Gastroesophageal sphincter (tissue), 4 donors: ENCODE data around the gene SLC22A15. TPM values are rescaled to one million over a fixed set of nuclear protein-coding genes. Genes with fewer than 3 reads are reported as not detected.
A peak's percentile ranks its signal among the peaks of the same experiment; 100 is the strongest.

Experiments used
- ATAC-seq: fragments of 150-250 bp; one replicate; pipeline ENCODE4 v1.9.1; 2016; ENCODE audit warnings: mild to moderate bottlenecking, moderate library complexity
- H3K27ac ChIP-seq, 4 donors: fragments of 200-600 bp; sonication (generic) in 3 of 4; 1 replicate in 3 of 4; 2 replicates in 1 of 4; pipeline ENCODE4 v1.5.1; 2016 to 2019
- H3K27me3 ChIP-seq: fragments of 200-600 bp; sonication (generic); one replicate; pipeline ENCODE4 v1.5.1; 2019
- H3K36me3 ChIP-seq, 2 donors: fragments of 200-600 bp; sonication (generic); one replicate each; pipeline ENCODE4 v1.5.1; 2019; ENCODE audit warnings: control low read depth in 1 of 2
- H3K4me1 ChIP-seq, 3 donors: fragments of 200-600 bp; sonication (generic); 1 replicate in 2 of 3; 2 replicates in 1 of 3; pipeline ENCODE4 v1.5.1; 2016 to 2019; ENCODE audit warnings: control low read depth in 2 of 3
- H3K4me3 ChIP-seq, 2 donors: fragments of 200-600 bp; sonication (generic); one replicate each; pipeline ENCODE4 v1.5.1; 2019; ENCODE audit warnings: mild to moderate bottlenecking in 1 of 2, moderate library complexity in 1 of 2
- H3K9me3 ChIP-seq, 3 donors: fragments of 200-600 bp; sonication (generic); one replicate each; pipeline ENCODE4 v1.5.1; 2017 to 2019; ENCODE audit warnings: control low read depth in 2 of 3
- CTCF ChIP-seq, 4 experiments: fragments of 200-600 bp in 2 of 4; fragments of 450-650 bp in 2 of 4; sonication (generic) in 1 of 4; IDR thresholded peaks; one replicate each; pipeline ENCODE4 v1.5.1; 2017 to 2019; ENCODE audit warnings: antibody characterized with exemption in 4 of 4, mild to moderate bottlenecking in 2 of 4, moderate library complexity in 2 of 4
- EP300 ChIP-seq: sonication (generic); formaldehyde crosslinking; IDR thresholded peaks from one replicate; pipeline ENCODE4 v1.6.1; 2017; ENCODE audit warnings: antibody characterized with exemption, mild to moderate bottlenecking
- POLR2A ChIP-seq, 2 donors: fragments of 450-650 bp; IDR thresholded peaks; one replicate each; pipeline ENCODE4 v1.6.1; 2017; ENCODE audit warnings: antibody characterized with exemption in 2 of 2, mild to moderate bottlenecking in 2 of 2, moderate library complexity in 1 of 2
- POLR2AphosphoS5 ChIP-seq: sonication (generic); formaldehyde crosslinking; IDR thresholded peaks from one replicate; pipeline ENCODE4 v1.6.1; 2017; ENCODE audit warnings: antibody characterized with exemption
- WGBS, 2 donors: methylation state at CpG; one replicate each; pipeline ENCODE4 v1.1.5; 2018; ENCODE audit warnings: low coverage in 1 of 2; 5-methylcytosine and 5-hydroxymethylcytosine counted together
- total RNA-seq, 4 donors: library from RNA; depleted of rRNA; stranded (reverse); fragments of >200 nt; gene quantifications; one replicate each; pipeline ENCODE4 v1.1.0, GENCODE V29; 2016

SLC22A15 gene
- total RNA-seq, 4 donors from 2014 or later, result 2.3 to 6.5 (median 4.1) TPM

GRCh38 chr1:115973154-115973553 lies 3.2 kb upstream of the SLC22A15 start:
- Histone ChIP-seq H3K9me3 (no peaks in the 10 kb centered on the region), H3K27ac (no peak overlapping the region), H3K4me1 (peaks cover 0 to 16% (median 0%) of the 10 kb centered on the region in 3 donors), H3K36me3 (no peaks in the 10 kb centered on the region), H3K4me3 (no peak overlapping the region), H3K27me3 (peaks cover 29% of the 10 kb centered on the region)
- WGBS, 2 donors, result 89 to 100% methylated on average over 1 of the region's 1 CpG
- ATAC-seq, result no peak
- TF ChIP-seq POLR2A (IDR thresholded peaks at IDR 0.05), result no peak
- no peak for TF ChIP-seq EP300
- TF ChIP-seq CTCF (IDR thresholded peaks at IDR 0.05), result no peak
- TF ChIP-seq POLR2AphosphoS5, result no peak

DNA sequence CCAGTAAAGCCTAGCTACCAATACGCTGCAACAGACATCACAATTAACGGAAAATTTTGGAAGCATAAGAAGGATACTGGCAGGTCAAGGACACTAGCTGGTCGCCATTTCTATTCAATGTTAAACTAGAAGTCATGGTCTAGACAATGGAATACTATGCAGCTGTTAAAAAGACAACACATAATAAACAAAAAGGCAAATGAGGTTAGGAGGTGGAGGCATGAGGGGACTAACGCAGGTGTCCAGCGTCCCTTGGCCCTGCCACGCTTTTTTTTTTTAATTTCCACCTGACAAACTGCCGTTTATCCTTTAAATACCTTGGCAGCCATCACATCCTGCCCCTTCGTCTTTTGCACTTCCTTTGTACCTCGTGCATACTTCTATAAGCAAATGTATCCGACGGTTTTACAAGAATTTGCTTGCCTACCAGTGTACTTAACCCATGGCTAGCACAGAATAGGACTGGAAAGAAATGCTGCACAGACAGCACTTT lies 698 bp upstream of the SLC22A15 start:
- peaks cover 0 to 16% (median 0%) of the 10 kb centered on the region in 3 donors for H3K4me1 ChIP-seq
- H3K9me3 ChIP-seq, result no peaks in the 10 kb centered on the region
- no peaks in the 10 kb centered on the region for H3K36me3 ChIP-seq
- 45 to 49% methylated on average over 11 of the region's 11 CpGs for WGBS, 2 donors
- peak overlapping the region; percentile 53 to 67 for H3K4me3 ChIP-seq
- no peak for ATAC-seq
- H3K27ac ChIP-seq, result peak overlapping the region in 3 of 4 donors; percentile 56 to 79 (median 69)
- TF ChIP-seq POLR2A (IDR thresholded peaks at IDR 0.05) (no peak), POLR2AphosphoS5 (no peak), CTCF (IDR thresholded peaks at IDR 0.05) (no peak), EP300 (no peak)
- peaks cover 35% of the 10 kb centered on the region for H3K27me3 ChIP-seq

DNA sequence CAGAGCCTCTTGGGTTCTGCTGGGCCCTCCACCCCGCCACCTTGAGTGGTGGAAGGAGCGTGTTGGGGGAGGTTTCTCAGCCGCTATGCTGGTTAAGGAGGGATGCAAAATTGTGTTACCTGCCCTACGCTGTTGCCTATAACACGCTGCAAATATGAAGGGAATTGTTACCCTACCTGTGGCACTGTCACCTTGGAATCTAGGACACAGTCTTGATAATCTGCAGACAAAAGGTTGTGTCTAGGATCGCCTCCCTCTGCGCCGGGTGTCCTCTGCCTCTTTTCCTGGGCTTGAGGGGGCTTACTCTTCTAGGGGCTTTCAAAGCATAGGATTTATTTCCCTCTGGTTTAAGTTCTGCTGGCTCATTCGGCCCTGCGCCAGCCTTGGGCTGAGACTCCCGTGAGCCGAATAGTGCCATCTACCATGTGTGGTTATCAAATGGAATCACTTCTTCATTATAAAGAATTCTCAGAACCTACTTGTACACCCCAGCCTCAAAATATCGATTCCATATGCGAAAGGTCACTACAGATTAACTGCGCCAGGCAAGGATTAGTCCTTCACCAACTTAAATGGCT lies 697 bp downstream of the SLC22A15 start:
- Histone ChIP-seq H3K4me3 (peak overlapping the region; percentile 53 to 67), H3K4me1 (peaks cover 0 to 16% (median 0%) of the 10 kb centered on the region in 3 donors), H3K27ac (peak overlapping the region in 3 of 4 donors; percentile 56 to 79 (median 69)), H3K36me3 (no peaks in the 10 kb centered on the region), H3K9me3 (no peaks in the 10 kb centered on the region), H3K27me3 (peaks cover 32% of the 10 kb centered on the region)
- ATAC-seq, result no peak
- TF ChIP-seq CTCF (IDR thresholded peaks at IDR 0.05), result no peak
- TF ChIP-seq POLR2AphosphoS5, result no peak
- no peak for TF ChIP-seq POLR2A (IDR thresholded peaks at IDR 0.05)
- TF ChIP-seq EP300, result no peak
- 62 to 73% methylated on average over 10 to 12 of the region's 15 CpGs for WGBS, 2 donors

GRCh38 chr1:115977499-115978258 lies 1.4 kb downstream of the SLC22A15 start:
- Histone ChIP-seq H3K27me3 (peaks cover 32% of the 10 kb centered on the region), H3K36me3 (no peaks in the 10 kb centered on the region), H3K4me3 (peak overlapping the region in 1 of 2 donors; percentile 67), H3K4me1 (peaks cover 0 to 16% (median 0%) of the 10 kb centered on the region in 3 donors), H3K9me3 (no peaks in the 10 kb centered on the region), H3K27ac (peak overlapping the region in 3 of 4 donors; percentile 3 to 79 (median 69))
- WGBS, 2 donors, result 33 to 83% methylated on average over 9 of the region's 9 CpGs
- no peak for TF ChIP-seq CTCF (IDR thresholded peaks at IDR 0.05)
- TF ChIP-seq EP300, result no peak
- TF ChIP-seq POLR2A (IDR thresholded peaks at IDR 0.05), result no peak
- TF ChIP-seq POLR2AphosphoS5, result no peak
- peak; percentile 43 for ATAC-seq
